NB4 (cell line): ENCODE results near the gene CNST.
"Not testable (repeated sequence)": the region's sequence is repeated elsewhere in the genome, so short reads cannot be mapped to it uniquely, and the experiment has no call there.

Source experiments
- DNase-seq: peaks from one replicate; pipeline ENCODE4 v3.0.0; 2010; ENCODE audit warnings: low read depth
- H3K4me3 ChIP-seq: one replicate; pipeline ENCODE4 v1.5.1; 2011; ENCODE audit warnings: mild to moderate bottlenecking, low read depth, low read length, moderate library complexity
- CTCF ChIP-seq: IDR thresholded peaks from one replicate; pipeline ENCODE4 v1.5.1; 2012; ENCODE audit warnings: low read depth, low read length
- MAX ChIP-seq: IDR thresholded peaks from 2 replicates; pipeline ENCODE4 v1.6.1; 2011; ENCODE audit warnings: low read depth, low read length
- MYC ChIP-seq: IDR thresholded peaks from 2 replicates; pipeline ENCODE4 v1.6.1; 2011; ENCODE audit warnings: low read depth, low read length
- POLR2A ChIP-seq: IDR thresholded peaks from 2 replicates; pipeline ENCODE4 v1.6.1; 2011; ENCODE audit warnings: mild to moderate bottlenecking; ENCODE audit not compliant: insufficient read length; ENCODE audit errors: extremely low read depth

Gene CNST

GRCh38 chr1:246708166-246708565 lies 141.9 kb downstream of the CNST start:
- no peak for TF ChIP-seq POLR2A
- TF ChIP-seq MYC = no peak
- no peak for TF ChIP-seq CTCF
- no peak for TF ChIP-seq MAX
- peak; percentile 59 for DNase-seq
- H3K4me3 ChIP-seq = no peak overlapping the region

GRCh38 chr1:246709196-246709595 lies 142.9 kb downstream of the CNST start:
- no peak overlapping the region for H3K4me3 ChIP-seq
- no peak for TF ChIP-seq CTCF
- no peak for DNase-seq

- H3K4me3 ChIP-seq = no peak overlapping the region
- no peak for TF ChIP-seq MAX
- TF ChIP-seq CTCF = no peak
- no peak for TF ChIP-seq POLR2A
- TF ChIP-seq MYC = no peak
- DNase-seq = peak; percentile 40
These were observed 143.6 kb downstream of the CNST start for GRCh38 chr1:246709835-246710234.

GRCh38 chr1:246711548-246712003 lies 145.3 kb downstream of the CNST start:
- H3K4me3 ChIP-seq = no peak overlapping the region
- DNase-seq = no peak
- TF ChIP-seq MYC (no peak), CTCF (no peak), MAX (no peak), POLR2A (no peak)

- not testable (repeated sequence) for DNase-seq
These were observed 146.2 kb downstream of the CNST start for GRCh38 chr1:246712428-246712827.

More at GRCh38 chr1:246712428-246712827, 146.2 kb downstream of the CNST start:
- not testable (repeated sequence) for H3K4me3 ChIP-seq
